GM19025 (cell line): Measurements from ENCODE around the gene SPEM2.

Experiments used
- ATAC-seq: cut with Tn5 transposase; IDR thresholded peaks from one replicate; pipeline ENCODE4 v1.9.1; 2021; ENCODE audit warnings: mild to moderate bottlenecking, low read depth, moderate library complexity; ENCODE audit not compliant: unreplicated experiment

SPEM2 gene

GRCh38 chr17:7419819-7420610, 5.4 kb upstream of the SPEM2 start, which contains the start of gene SPEM1:
Gene SPEM1 (plus strand): TSS chr17:7420324. CDS start chr17:7420385, 61 bp downstream.
- no peak for ATAC-seq

GRCh38 chr17:7421186-7421585, 4.2 kb upstream of the SPEM2 start:
- ATAC-seq: no peak

DNA sequence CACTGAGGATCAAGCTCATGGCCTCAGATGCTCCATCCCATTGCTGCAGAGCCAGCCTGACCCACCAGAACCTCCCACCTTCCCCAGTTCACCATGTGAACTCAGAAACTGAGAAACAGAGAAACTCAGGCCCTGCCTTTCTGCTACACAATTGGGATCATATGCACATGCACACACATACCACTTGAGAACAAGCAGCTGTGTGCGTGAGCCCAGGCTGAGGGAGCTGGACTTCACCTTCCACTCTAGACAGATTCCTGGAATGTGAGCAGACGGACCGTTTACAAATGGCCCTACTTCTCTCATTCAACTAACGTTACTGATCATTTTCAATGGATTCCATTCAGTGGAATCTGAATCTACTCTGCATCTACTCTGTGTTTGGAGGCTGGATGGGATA, 1.7 kb upstream of the SPEM2 start:
- ATAC-seq: no peak

- no peak for ATAC-seq
Observed at GRCh38 chr17:7425756-7426155, 340 bp downstream of the SPEM2 start.

GRCh38 chr17:7426203-7426863, 917 bp downstream of the SPEM2 start:
- no peak for ATAC-seq

DNA sequence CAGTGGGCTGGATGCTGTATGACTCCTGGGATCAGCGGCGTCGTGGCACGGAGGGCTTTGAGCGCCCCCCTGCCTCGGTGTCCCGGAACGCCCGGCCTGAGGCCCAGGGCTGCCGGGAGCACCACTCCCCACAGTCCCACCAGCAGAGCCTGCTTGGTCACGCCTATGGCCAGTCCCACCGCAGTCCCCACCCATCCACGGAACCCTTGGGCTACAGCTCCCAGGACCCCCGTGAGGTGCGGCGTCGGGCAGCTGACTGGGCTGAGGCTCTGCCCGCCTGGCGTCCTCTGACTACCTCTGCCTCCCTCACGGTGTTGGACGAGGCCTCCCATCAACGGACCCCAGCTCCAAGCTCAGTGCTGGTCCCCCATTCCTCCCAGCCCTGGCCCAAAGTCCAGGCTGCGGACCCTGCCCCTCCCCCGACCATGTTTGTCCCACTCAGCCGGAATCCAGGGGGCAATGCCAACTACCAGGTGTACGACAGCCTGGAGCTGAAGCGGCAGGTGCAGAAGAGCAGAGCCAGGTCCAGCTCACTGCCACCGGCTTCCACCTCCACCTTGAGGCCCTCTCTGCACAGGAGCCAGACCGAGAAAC, 1.6 kb downstream of the SPEM2 start:
- ATAC-seq: no peak

DNA sequence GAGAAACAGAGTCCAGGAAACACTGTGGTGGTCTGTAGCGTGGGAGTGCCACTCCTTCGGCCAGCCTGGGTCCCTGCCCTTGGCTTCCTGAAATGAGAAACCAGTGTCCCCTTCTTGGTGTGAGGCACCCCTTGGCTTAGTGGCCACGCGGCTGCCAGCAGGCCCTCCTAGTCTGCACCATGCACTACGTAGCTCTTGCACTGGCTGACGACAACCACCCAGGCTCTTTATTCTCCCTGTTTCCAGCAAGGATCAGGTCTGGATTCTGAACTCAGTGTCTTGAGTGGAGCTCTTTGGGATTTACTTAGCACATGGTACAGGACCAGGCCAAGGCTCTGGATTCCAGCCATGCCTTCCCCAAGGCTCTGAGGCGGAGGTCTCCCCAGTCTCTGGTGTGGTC, 2.1 kb downstream of the SPEM2 start:
- no peak for ATAC-seq

DNA sequence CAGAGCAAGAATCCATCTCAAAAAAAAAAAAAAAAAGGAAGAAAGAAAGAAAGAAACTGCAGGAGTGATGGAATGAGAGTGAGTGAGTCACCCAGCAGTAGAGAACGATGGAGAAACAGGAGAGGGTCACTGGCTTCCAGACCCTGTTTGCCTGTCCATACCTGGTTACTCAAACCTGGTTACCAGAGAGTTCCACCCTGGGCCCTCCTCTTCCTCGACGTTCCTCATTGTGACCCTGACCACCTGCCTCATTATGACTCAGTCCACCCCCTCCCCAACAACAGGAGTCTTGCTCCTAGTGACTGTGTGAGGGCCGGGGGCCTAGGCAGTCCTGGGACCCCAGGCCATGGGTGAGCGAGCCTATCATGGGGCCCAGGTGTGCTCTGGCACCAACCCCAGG, 3.1 kb downstream of the SPEM2 start, which contains the start of gene SPEM3:
SPEM3 (plus strand) TSS at position 301 of the 400 bp plus-strand sequence; CDS start at position 347, 46 bp downstream.
- ATAC-seq: no peak

- no peak for ATAC-seq
Observed at GRCh38 chr17:7429722-7430121, 4.3 kb downstream of the SPEM2 start.

DNA sequence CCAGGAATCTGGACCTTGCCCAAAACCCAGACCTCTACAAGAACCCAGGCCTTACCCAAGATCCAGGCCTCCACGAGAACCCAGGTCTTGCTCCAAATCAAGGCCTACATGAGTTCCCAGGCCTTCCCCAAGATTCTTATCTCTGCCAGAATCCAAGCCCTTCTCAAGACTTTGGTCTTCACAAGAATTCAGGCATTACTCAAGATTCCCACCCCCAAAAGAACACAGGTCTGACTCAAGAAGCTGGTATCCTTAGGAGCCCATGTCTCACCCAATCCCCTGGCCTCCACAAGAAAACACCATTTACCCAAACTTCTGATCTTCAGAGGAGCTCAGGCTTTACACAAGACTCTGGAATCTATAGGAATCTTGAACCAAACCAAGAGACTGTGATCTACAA, 5.8 kb downstream of the SPEM2 start:
- ATAC-seq: no peak

GRCh38 chr17:7432296-7432695, 6.9 kb downstream of the SPEM2 start:
- ATAC-seq: no peak

DNA sequence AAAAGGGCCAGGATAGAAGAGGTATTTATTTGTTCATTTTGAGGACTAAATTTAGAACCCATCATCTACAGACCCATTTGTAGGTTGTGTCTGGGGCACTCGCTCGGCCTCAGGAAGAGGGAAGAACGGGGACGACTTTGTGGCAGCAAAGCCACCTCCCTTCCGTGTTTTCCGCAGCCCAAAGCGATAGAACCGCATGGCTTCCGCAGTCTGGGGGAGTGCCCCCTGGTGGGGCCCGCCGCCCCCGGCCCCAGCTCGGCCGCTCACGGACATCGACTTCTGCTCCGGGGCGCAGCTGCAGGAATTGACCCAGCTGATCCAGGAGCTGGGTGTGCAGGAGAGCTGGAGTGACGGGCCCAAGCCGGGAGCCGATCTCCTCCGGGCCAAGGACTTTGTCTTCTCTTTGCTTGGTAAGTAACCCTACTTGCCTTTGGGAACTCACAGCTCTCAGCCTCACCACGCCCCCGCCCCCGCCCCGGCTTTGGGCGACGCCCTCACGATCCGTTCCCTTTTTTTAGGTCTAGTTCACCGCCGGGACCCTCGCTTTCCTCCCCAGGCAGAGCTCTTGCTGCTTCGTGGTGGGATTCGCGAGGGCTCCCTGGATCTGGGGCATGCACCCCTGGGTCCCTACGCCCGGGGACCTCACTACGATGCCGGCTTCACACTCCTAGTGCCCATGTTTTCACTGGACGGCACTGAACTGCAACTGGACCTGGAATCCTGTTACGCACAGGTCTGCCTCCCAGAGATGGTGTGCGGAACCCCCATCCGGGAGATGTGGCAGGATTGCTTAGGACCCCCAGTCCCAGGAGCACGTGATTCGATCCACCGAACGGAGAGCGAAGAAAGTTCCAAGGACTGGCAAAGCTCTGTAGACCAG, 10.5 kb downstream of the SPEM2 start:
- ATAC-seq: peak; percentile 9

DNA sequence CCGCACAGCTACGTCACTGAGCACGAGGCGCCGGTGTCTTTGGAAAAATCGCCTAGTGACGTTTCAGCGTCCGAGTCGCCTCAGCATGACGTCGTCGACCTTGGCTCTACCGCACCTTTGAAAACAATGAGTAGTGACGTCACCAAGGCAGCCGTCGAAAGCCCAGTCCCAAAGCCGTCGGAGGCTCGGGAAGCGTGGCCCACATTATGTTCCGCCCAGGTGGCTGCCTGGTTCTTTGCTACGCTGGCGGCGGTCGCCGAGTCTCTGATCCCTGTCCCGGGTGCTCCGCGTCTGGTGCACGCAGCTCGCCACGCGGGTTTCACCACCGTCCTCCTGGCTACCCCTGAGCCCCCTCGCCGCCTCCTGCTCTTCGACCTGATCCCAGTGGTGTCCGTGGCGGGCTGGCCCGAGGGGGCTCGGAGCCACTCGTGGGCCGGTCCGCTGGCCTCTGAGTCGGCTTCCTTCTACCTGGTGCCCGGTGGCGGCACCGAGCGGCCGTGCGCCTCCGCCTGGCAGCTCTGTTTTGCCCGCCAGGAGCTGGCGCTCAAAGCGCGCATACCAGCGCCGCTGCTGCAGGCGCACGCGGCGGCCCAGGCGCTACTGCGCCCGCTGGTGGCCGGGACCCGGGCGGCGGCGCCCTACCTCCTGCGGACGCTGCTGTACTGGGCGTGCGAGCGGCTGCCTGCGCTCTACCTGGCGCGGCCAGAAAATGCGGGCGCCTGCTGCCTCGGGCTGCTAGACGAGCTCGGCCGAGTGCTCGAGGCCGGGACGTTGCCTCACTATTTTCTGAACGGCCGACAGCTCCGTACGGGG, 11.3 kb downstream of the SPEM2 start:
- ATAC-seq: peak; percentile 42

- no peak for ATAC-seq
Observed at GRCh38 chr17:7437369-7437863, 12.0 kb downstream of the SPEM2 start.

GRCh38 chr17:7437950-7438614, 12.7 kb downstream of the SPEM2 start:
- no peak for ATAC-seq

- ATAC-seq: no peak
Observed at GRCh38 chr17:7438656-7439460, 13.4 kb downstream of the SPEM2 start.

GRCh38 chr17:7439462-7440112, 14.2 kb downstream of the SPEM2 start, which contains the start of gene FGF11:
Gene FGF11 (plus strand): TSS chr17:7439512. CDS start chr17:7439621, 109 bp downstream.
- no peak for ATAC-seq
